ENCODE data around the gene MCMBP.
A peak's percentile ranks its signal among the peaks of the same experiment; 100 is the strongest.
"Not testable (repeated sequence)": the region's sequence is repeated elsewhere in the genome, so short reads cannot be mapped to it uniquely, and the experiment has no call there.

MCMBP gene

GRCh38 chr10:119898577-119898976 is 25.9 kb upstream of the MCMBP start:
- DNase-seq (ENCODE audit: low spot score): no peak
- TF ChIP-seq, protein P1, sequence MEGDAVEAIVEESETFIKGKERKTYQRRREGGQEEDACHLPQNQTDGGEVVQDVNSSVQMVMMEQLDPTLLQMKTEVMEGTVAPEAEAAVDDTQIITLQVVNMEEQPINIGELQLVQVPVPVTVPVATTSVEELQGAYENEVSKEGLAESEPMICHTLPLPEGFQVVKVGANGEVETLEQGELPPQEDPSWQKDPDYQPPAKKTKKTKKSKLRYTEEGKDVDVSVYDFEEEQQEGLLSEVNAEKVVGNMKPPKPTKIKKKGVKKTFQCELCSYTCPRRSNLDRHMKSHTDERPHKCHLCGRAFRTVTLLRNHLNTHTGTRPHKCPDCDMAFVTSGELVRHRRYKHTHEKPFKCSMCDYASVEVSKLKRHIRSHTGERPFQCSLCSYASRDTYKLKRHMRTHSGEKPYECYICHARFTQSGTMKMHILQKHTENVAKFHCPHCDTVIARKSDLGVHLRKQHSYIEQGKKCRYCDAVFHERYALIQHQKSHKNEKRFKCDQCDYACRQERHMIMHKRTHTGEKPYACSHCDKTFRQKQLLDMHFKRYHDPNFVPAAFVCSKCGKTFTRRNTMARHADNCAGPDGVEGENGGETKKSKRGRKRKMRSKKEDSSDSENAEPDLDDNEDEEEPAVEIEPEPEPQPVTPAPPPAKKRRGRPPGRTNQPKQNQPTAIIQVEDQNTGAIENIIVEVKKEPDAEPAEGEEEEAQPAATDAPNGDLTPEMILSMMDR (IDR thresholded peaks at IDR 0.05; ENCODE audit: extremely low read depth, missing control alignments): no peak

DNA sequence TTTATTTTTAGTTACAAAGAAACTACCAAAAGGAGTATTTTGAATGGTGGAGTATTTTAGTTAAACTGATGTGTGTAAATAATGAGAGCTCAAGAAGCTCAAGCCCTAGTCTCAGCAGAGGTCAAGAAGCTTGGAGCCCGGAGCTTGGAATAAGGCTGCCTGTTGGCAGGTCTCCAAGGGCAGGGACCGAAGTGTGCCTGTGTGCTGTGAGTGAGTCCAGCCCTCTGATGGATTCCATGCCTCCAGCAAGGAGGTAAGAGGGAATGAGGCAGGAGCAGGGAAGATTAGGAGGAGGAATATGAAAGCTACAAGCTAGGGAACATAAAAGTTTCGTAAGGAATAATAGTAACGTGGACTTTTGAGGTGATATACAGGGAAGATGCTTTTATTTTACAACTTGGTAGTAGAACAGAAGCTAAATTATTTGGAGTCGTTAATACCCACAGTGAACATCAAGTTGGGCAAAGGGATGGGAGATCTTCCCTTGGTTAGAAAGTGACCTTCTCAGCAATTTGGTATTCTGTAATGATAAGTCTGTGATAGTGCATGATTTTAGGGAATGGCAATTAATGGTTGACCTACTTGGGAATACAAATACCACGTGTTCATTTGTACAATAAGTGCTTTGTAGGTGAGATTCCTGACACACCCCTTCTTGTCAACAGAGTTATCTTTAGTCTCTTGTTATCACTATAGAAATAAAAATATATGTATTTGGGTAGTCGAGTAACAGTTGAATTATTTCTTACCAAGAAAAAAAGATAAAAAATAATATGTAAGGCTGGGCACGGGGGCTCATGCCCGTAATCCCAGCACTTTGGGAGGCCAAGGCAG is 24.5 kb upstream of the MCMBP start:
- DNase-seq (ENCODE audit: low spot score): no peak
- TF ChIP-seq, protein P1 (IDR thresholded peaks at IDR 0.05; ENCODE audit: extremely low read depth, missing control alignments): no peak

GRCh38 chr10:119896061-119896655 is 23.5 kb upstream of the MCMBP start:
- TF ChIP-seq, protein P1 (IDR thresholded peaks at IDR 0.05; ENCODE audit: extremely low read depth, missing control alignments): no peak
- DNase-seq (ENCODE audit: low spot score): no peak

- no peak for DNase-seq (ENCODE audit: low spot score)
- TF ChIP-seq, protein P1 (IDR thresholded peaks at IDR 0.05; ENCODE audit: extremely low read depth, missing control alignments): no peak
Measured at GRCh38 chr10:119893845-119894427, 21.3 kb upstream of the MCMBP start.

- DNase-seq (ENCODE audit: low spot score): no peak
- TF ChIP-seq, protein P1 (IDR thresholded peaks at IDR 0.05; ENCODE audit: extremely low read depth, missing control alignments): no peak
Measured at GRCh38 chr10:119893074-119893473, 20.4 kb upstream of the MCMBP start.

GRCh38 chr10:119892188-119893065 is 19.8 kb upstream of the MCMBP start, which contains the start of gene SEC23IP:
Gene SEC23IP, plus strand, starts transcription at chr10:119892730. Its CDS starts 53 bp downstream, at chr10:119892783.
- TF ChIP-seq, protein P1 (IDR thresholded peaks at IDR 0.05; ENCODE audit: extremely low read depth, missing control alignments): no peak
- peak; percentile 88 for DNase-seq (ENCODE audit: low spot score)

GRCh38 chr10:119891849-119892187 is 19.2 kb upstream of the MCMBP start:
- not testable (repeated sequence) for DNase-seq (ENCODE audit: low spot score)

GRCh38 chr10:119890307-119890706 is 17.7 kb upstream of the MCMBP start:
- DNase-seq (ENCODE audit: low spot score): not testable (repeated sequence)

- not testable (repeated sequence) for DNase-seq (ENCODE audit: low spot score)
Measured at GRCh38 chr10:119889201-119889600, 16.6 kb upstream of the MCMBP start.

GRCh38 chr10:119888715-119889114 is 16.1 kb upstream of the MCMBP start:
- not testable (repeated sequence) for DNase-seq (ENCODE audit: low spot score)

GRCh38 chr10:119886070-119886469 is 13.4 kb upstream of the MCMBP start:
- not testable (repeated sequence) for DNase-seq (ENCODE audit: low spot score)

All from GM20000 (cell line).